Inflammatory macrophage (primary cell): ENCODE data around the gene RRAGC.
"Not testable (repeated sequence)": the region's sequence is repeated elsewhere in the genome, so short reads cannot be mapped to it uniquely, and the experiment has no call there.

Experiments used
- DNase-seq, 2 donors: peaks; one replicate each; pipeline ENCODE4 v3.0.0-alpha.2; 2020 to 2022

RRAGC gene

DNA sequence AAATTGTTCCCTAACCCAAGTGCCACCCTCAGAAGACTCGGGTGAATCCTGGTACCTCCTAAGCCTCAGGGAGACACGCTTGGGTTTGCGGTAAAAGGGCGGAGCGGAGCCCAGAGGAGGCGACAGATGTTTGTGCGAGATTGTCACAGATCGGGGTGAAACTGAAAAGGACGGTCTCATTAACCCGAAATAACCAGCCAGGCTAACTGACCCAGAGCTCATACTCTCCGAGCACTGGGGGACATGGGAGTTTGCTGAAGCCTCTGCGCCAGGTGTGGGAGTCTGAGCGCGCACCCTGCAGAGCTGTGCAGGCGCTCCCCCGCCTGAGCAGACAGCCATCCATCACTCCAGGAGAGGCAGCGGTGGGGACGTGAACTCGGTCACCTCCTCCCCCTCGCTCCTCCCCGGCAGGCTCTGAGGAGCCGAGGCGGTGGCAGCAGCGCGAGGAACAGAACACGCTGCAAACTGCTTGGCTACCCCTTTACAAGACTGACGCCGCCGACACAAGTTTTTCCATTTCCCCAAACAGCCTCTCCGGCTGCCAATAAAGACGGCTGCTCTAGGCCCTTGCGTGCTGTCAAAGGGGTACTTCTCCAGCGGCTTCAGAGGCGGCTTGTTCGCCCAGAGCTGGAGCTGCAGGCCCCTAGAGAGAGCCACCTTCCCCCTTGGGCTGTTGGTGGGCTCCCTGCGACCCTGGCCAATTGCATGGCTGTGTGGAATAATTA lies 43.5 kb downstream of the RRAGC start:
- DNase-seq: peak in 1 of 2 donors; percentile 45

GRCh38 chr1:38814984-38815464 lies 44.5 kb downstream of the RRAGC start:
- no peak for DNase-seq

- DNase-seq: no peak
These were observed 45.1 kb downstream of the RRAGC start for GRCh38 chr1:38814444-38814983.

DNA sequence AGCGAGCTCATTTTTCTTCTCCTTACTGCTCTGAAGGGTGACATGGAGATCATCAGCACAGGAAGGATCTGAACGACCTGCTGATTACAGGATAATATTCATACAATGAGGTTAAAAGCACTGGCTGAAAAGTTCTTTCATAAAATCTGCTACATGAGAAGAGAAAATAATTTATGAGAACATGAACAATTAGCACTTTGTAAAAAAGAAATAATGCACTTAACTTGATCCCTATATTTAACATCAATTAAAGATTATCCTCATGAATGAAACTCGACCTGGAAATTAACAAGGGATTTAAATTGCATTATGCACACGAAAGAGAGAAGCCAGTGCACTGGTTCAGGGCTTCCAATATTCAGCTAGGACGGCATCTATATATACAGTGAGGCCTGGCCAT lies 46.6 kb downstream of the RRAGC start:
- no peak for DNase-seq

DNA sequence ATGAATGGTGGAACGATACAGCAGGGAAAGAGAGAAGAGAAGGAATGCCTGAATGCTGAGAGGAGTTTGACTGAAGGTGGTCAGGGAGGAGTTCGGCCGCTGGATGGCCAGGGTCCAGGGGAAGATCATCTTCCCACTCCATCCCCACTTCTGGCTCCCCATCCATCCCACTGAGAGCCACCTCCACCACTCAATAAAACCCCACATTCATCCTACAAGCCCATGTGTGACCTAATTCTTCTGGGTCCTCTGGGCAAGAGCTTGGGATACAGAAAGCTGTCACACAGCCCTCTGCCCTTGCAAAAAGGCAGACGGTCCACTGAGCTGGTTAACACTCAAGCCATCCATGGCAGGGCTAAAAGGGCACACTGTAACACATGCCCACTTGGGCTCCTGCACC lies 48.1 kb downstream of the RRAGC start:
- DNase-seq: not testable (repeated sequence)

- no peak for DNase-seq
These were observed 53.5 kb downstream of the RRAGC start for GRCh38 chr1:38806090-38806489.

DNA sequence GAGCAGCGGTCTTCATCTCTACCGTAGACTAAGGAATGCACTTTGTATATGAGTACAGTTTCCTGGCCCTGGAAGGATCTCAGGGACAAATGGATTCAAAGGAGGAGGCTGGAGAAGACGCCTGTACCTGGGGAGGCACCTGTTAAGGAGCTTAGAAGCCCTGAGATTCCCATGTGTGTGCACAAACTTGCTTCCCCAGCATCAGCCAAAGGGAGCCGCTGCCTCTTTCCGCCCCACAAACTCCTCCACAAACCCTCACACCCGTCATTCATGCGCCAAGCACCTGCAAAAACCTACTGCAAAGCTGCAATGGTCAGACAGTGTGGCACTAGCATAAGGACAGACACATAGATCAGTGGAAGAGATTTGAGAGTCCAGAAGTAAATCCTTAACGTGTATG lies 54.5 kb downstream of the RRAGC start:
- DNase-seq: no peak

DNA sequence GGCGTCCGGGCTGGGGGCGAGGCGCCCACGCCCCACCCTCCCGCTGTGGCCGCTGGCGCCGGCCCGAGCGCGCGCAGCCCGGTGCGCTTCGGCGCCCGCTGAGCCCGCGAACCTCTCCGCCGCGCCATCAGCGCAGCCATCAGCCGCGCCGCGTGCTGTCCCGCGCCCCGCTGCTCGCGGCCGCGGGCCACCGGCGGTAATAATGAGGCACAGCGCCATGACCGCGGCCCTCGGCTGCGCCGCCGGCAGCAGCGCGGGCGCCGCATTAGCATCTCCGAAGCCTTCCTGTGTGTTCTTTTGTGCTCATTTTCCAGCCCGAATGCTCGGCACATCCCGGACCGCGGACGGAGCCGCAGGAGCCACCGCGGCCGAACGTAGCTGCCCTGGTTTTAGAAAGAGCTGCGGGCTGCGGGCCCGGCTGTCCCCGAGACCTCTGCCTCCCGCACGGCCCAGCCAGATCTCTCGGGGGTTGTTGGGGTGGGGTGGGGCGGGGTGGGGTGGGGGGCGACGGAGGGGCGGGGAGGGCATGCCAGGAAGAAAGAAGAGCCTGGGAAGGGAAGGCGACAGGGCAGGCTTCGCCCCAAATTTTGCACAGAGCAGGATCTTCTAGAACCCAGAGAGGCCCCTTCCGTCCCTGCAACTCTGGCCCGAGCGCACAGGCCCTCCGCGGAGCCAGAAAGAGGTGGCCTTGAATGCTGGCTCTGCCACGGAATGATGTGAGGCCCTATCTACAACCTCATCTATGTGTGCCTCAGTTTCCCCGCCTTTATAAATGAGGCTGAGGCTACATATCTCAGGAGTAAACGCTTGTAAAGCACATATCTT lies 55.3 kb downstream of the RRAGC start:
- no peak for DNase-seq

GRCh38 chr1:38803647-38804046 lies 55.9 kb downstream of the RRAGC start:
- DNase-seq: no peak

DNA sequence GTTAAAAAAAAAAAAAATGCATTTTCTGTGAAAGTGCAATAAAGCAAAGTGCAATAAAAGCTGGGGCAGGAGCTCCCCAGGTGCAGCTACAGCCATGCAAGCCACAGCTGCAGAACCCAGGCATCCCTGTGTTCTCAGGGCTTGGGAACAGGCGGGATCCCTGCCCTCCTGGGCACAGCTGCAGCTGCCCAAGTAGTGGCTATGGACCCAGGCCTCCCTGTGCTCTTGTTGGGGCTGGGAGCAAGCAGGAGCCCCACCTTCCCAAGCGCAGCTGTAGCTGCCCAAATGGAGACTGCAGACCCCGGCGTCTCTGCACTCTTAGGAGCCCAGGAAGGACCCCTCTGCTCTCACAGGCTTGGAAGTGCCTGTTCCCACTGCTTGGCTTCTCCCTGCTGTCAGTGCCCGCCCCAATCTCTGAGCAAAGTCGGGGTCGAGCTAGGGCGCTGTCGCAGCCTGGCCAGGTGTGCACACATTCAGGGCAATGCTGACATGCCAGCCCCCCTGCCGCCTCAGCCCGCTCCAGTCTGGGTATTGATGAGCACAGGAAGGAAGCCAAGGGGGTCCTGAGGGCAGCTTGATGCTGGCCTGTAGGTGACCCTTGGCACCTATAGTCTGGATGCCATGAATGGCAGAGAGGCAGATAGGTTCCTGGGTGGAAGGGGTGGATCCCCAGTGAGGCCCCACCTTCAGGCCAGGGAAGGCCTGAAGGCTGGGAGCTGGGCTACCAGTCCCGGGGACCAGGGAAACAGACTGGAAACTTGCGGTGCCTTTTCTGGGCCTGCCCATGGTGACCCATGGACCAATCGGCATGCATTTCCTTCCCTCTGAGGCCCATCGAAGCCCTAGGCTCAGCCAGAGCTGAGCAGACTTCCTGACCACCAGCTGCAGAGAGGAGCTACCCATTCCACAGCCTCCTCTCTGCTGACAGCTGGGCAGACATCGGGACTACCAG lies 58.6 kb downstream of the RRAGC start:
- no peak for DNase-seq

GRCh38 chr1:38793299-38793698 lies 66.3 kb downstream of the RRAGC start:
- no peak for DNase-seq

DNA sequence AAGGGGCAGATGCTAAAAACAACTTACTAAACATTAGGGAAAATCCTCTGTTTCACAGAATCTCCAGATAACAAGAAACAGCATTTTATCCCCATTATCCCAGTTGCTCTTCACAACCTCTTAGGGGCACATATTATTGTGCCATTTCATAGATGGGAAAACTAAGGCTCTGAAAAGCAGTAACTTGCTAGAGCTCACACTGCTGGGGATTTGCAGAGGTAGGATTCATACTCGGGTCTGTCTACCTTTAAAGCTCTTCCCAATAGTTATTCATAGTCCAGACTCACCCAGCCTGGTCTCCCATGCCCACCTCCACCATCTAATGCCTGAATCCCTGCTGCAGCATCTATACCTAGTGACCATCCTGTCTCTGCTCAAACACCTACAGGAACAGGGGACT lies 67.7 kb downstream of the RRAGC start:
- no peak for DNase-seq

GRCh38 chr1:38791164-38791515 lies 68.4 kb downstream of the RRAGC start:
- no peak for DNase-seq

DNA sequence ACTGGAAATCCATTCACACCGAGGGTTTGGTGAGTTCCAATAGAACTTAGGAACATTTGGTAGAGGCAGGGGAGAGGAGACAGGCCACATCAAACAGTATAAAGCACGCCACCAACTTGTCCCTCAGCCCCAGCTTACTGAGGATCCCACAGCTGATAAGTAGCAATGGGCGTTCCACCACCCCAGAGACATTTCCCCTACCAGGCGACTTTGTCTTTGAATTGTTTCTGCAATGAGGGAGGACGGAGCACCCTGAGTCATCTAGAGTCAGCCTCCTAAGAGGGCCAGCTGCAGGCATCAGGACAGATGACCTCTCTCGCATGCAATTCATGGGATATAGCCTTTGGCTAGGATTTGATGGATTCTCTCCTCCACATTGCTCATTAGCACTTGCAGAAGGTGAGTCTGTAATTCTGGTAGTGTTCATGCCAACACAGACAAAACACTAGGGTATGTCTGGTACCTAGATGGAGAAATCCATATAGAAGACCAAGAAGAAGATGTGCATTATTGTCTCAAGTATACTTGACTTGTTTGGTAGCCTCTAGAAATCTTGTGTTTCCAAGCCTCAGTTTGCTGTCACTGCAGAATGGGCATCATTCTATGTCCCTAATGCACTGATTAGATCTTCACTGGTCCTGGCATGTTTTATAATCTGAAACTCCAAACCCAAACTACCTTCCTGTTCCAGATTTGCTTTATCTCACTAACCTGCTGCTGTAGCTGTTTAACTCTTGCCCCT lies 69.0 kb downstream of the RRAGC start:
- DNase-seq: no peak

DNA sequence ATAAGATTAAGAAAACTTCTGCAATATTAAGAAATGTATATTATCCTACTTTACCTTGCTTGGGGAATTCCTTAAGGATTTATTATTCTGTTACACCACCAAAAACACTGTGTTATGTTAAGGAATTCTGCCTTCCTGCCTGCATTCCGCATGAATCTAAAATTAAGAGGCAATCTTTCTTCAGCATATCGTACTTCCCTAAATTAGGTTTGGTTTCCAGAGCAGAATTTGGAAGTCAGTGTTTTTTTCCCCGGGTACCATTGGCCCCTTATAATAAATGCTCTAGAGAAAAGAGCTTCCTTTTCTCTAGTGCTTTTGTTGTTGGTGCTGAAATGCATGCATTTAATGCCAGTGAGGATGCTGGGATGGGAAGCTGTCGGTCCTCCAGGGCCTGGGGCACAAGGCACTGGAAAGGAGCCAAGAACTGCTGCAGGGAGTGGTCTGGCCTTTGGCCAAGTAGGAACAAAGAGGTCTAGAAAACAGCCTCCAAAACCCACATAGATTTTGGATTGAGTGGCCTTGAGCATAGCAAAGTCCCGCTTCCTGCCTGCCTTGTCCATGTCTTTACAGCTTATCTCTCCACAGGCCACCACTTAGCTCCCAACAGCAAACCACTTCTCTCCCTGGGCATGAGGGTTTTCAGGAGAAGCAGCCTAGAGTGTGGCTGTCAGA lies 69.9 kb downstream of the RRAGC start:
- DNase-seq: no peak

GRCh38 chr1:38788341-38789336 lies 70.9 kb downstream of the RRAGC start:
- no peak for DNase-seq
